GM12874 (cell line): ENCODE measurements around the gene ZCCHC24.

Experiments used
- TF ChIP-seq, protein P1 (sequence below): IDR thresholded peaks from 2 replicates; pipeline ENCODE4 v1.5.1; 2011; ENCODE audit warnings: low read depth, mild to moderate bottlenecking, control low read depth, low read length, moderate library complexity; ENCODE audit not compliant: insufficient read depth

ZCCHC24 gene

DNA sequence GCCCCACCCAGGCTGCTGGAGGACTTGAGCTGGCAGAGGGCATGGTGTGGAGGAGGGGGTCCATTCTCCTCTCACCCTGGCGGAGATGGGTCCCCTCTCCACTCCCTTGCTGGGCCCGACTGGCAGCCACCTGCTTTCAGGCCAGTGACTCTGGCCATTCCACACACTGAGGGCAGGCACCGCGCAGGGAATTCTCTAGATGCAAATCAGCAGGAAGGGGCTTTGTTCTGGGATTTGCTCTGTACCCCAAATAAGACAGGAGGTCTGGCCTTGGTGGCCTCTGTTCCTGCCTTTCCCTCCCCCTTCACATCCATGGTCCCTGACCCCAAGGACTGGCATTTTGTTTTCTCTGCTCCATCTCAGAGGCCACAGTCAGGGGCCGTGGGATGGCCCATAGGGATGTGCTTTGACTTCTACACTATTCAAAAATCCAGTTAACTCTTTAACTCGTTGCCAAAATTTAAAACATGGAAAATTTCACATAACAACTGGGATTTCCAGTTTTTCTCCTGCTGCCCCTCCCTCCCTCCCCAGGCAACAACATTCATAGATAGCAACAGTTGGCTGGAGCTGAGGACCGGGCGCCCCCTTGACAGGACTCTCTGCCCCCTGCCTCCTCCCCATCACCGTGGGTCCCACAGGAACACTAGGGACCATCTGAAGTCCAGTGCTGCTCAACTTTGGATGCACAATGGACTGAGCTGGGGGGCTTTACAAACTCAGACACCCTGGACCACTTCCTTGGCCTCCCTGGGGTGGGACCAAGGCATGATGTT is 64.3 kb downstream of the ZCCHC24 start:
- TF ChIP-seq, protein P1, sequence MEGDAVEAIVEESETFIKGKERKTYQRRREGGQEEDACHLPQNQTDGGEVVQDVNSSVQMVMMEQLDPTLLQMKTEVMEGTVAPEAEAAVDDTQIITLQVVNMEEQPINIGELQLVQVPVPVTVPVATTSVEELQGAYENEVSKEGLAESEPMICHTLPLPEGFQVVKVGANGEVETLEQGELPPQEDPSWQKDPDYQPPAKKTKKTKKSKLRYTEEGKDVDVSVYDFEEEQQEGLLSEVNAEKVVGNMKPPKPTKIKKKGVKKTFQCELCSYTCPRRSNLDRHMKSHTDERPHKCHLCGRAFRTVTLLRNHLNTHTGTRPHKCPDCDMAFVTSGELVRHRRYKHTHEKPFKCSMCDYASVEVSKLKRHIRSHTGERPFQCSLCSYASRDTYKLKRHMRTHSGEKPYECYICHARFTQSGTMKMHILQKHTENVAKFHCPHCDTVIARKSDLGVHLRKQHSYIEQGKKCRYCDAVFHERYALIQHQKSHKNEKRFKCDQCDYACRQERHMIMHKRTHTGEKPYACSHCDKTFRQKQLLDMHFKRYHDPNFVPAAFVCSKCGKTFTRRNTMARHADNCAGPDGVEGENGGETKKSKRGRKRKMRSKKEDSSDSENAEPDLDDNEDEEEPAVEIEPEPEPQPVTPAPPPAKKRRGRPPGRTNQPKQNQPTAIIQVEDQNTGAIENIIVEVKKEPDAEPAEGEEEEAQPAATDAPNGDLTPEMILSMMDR, result no peak

DNA sequence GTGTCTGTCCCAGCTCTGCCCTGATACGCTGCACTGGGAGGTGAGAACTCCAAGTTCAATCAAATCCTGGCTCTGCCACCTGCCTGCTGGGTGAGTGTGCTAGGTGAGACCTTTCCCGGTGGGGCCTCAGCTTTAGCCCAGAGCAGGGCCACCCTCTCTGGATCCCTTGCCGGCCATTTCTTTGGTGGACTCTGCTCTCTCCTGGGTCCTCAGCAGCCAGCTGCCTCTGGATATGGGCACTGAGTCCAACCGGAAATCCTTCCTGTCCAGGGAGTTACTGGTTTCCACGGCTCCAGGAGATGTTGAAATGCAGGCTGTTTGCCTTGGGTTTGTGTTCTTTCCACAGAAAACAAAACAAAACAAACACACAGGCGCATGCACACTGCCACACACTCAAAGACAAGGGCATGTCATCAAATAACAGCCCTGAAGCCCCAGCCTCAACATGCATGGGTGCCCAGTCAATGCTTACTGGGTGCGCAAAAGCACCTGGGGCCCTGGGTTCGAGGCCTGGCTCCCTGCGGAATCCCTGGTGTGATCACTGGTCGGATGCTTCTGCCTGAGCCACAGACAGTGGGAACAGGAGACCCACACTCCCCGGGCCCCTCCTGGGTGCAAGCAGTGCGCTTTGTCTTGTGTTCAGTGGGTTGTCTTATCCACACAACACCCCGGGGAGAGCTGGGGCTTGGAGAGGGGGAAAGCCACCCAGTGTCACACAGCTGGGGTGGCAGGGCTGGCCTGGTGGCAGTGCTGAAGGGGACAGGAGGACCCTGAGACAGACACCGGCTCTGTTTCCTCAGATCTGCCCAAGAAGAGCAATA is 65.1 kb downstream of the ZCCHC24 start:
- TF ChIP-seq, protein P1, result no peak

DNA sequence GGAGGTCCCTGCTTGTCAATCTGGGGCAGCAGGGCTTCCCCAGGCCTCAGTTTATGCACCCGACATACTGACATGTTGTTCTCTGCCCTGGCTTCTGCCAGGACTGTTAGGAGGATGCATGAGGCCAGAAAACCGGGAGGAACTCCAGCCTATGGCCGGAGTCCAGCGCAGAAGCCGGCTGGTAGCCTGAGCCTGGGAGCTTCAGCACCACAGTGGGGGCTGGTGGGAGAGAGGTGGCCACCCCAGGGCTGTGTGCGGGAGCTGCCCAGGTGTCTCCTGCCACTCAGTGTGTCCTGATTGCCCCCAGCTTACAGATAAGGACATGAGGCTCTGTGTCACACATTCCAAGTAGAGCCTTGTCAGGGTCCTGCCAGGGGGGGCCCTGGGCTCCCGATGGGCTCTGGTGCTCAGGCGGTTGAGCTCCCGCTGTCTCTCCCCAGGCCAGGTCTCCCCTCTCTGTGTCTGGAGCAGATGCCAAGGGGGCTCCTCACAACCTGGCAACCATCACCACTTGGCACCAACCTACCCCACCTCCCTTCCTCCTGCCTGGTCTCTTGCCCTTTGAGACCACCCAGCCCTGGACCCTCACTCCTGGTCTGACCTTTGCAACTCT is 65.8 kb downstream of the ZCCHC24 start:
- TF ChIP-seq, protein P1, result no peak

DNA sequence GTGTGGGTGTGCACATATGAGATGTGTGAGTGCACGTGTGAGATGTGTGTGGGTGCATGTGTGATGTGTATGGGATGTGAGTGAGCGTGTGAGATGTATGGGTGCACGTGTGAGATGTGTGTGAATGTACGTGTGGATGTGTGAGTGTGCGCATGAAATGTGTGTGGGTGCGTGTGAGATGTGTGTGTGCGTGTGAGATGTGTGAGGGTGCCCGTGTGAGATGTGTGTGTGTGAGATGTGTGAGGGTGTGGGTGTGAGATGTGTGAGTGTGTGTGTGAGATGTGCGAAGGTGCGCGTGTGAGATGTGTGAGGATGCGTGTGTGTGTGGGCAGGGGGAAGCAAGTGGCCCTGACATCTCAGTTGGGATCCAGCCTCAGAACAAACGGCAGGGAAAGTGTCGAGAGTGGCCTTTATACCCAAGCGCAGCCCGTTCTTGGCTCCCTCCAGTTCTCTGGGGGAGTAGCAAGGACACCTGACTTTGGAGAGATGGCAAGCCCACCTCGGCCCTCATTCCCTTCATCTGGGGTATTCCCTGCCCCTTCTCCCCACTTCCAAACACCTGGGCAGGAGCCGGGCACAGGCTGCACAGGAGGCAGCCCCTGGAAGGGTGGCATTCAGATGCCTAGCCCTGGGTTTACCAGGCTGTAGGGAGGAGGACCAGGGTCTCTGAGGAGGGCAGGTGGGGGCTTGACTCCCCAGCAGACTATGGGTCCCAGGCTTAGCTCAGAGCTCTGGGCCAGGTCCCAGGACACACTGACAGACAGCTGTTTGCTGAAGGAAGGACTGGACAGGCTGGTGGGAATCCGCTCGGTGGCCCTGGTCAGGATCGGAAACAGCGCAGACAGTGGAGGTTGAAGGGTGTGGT is 66.5 kb downstream of the ZCCHC24 start:
- TF ChIP-seq, protein P1, result no peak

DNA sequence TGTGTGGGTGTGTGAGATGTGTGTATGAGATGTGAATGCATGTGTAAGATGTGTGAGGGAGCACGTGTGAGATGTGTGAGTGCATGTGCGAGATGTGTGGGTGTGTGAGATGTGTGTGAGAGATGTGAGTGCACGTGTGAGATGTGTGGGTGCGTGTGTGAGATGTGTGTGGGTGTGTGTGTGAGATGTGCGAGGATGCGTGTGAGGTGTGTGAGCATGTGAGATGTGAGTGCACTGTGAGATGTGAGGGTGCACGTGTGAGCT is 67.1 kb downstream of the ZCCHC24 start:
- TF ChIP-seq, protein P1, result no peak

GRCh38 chr10:79377557-79378382 is 67.7 kb downstream of the ZCCHC24 start:
- TF ChIP-seq, protein P1, result no peak
